Fibroblast of lung (primary cell): ENCODE data around the gene TRMT2A. TPM values are rescaled to one million over a fixed set of nuclear protein-coding genes. Genes with fewer than 3 reads are reported as not detected.

Experiments used
- DNase-seq, 2 donors: peaks; one replicate each; pipeline versions ENCODE4 v3.0.0 to v3.0.0-alpha.2; 2010; ENCODE audit warnings: low read depth in 2 of 2
- H2AFZ ChIP-seq: 2 replicates; pipeline ENCODE4 v1.5.1; 2012; ENCODE audit warnings: low read length, control low read depth, inconsistent platforms
- H3K27ac ChIP-seq: 2 replicates; pipeline ENCODE4 v1.5.1; 2011; ENCODE audit warnings: low read length, control low read depth; ENCODE audit not compliant: insufficient read depth
- H3K27me3 ChIP-seq: 2 replicates; pipeline ENCODE4 v1.5.1; 2011; ENCODE audit warnings: mild to moderate bottlenecking, low read length; ENCODE audit not compliant: control insufficient read depth, insufficient read depth
- H3K36me3 ChIP-seq: 2 replicates; pipeline ENCODE4 v1.5.1; 2011; ENCODE audit warnings: low read length; ENCODE audit not compliant: control insufficient read depth, insufficient read depth
- H3K4me1 ChIP-seq: 2 replicates; pipeline ENCODE4 v1.5.1; 2011; ENCODE audit warnings: low read length; ENCODE audit not compliant: control insufficient read depth, insufficient read depth; ENCODE audit errors: extremely low read depth
- H3K4me2 ChIP-seq: 2 replicates; pipeline ENCODE4 v1.5.1; 2011; ENCODE audit warnings: low read length, control low read depth; ENCODE audit not compliant: insufficient read depth; ENCODE audit errors: extremely low read depth
- H3K4me3 ChIP-seq, 4 experiments: fragments of 200-600 bp in 1 of 4; sonication (generic) in 1 of 4; replicated peaks in 1 of 4; 2 replicates each; pipeline ENCODE4 v1.5.1; 2011 to 2016; ENCODE audit warnings: low read length in 4 of 4, low read depth in 3 of 4, mild to moderate bottlenecking in 3 of 4, control low read depth in 2 of 4, inconsistent platforms in 1 of 4, mixed read lengths in 1 of 4; ENCODE audit not compliant: insufficient read depth in 1 of 4; ENCODE audit errors: control extremely low read depth in 1 of 4
- H3K79me2 ChIP-seq: 2 replicates; pipeline ENCODE4 v1.5.1; 2012; ENCODE audit warnings: mild to moderate bottlenecking, low read length, inconsistent platforms; ENCODE audit not compliant: control insufficient read depth, insufficient read depth
- H3K9ac ChIP-seq: 2 replicates; pipeline ENCODE4 v1.5.1; 2011; ENCODE audit warnings: mild to moderate bottlenecking, low read length, control low read depth; ENCODE audit not compliant: insufficient read depth
- H3K9me3 ChIP-seq: 2 replicates; pipeline ENCODE4 v1.5.1; 2012; ENCODE audit warnings: low read depth, low read length; ENCODE audit not compliant: control insufficient read depth, insufficient read depth
- H4K20me1 ChIP-seq: 2 replicates; pipeline ENCODE4 v1.5.1; 2011; ENCODE audit warnings: low read length; ENCODE audit not compliant: control insufficient read depth, insufficient read depth; ENCODE audit errors: extremely low read depth
- EZH2 ChIP-seq: IDR thresholded peaks from 2 replicates; pipeline ENCODE4 v1.5.1; 2012; ENCODE audit warnings: low read length, control low read depth, mild to moderate bottlenecking; ENCODE audit errors: missing control alignments
- polyA plus RNA-seq, 2 donors: library from polyadenylated mRNA; depleted of rRNA in 1 of 2; stranded (reverse) in 1 of 2; unstranded in 1 of 2; fragments of >200 nt; gene quantifications; 2 replicates each; pipeline ENCODE4 v1.2.1, GENCODE V29; 2011 to 2012; ENCODE audit warnings: missing spikeins in 1 of 2
- total RNA-seq: library from RNA; depleted of rRNA; stranded (reverse); fragments of >200 nt; gene quantifications from 2 replicates; pipeline ENCODE4 v1.2.1, GENCODE V29; 2014
- TF ChIP-seq, protein P1 (sequence below), 2 donors: IDR thresholded peaks in 1 of 2; conservative IDR thresholded peaks in 1 of 2; 1 replicate in 1 of 2; 2 replicates in 1 of 2; pipeline ENCODE4 v1.5.1; 2011 to 2012; ENCODE audit warnings: low read length in 2 of 2, control low read depth in 1 of 2, inconsistent platforms in 1 of 2, low read depth in 1 of 2, mild to moderate bottlenecking in 1 of 2

The TRMT2A gene
- total and polyA plus RNA-seq, 2 donors (not counting 1 experiment from before 2014, with no cell fraction given) = 13.5 to 52.2 TPM

DNA sequence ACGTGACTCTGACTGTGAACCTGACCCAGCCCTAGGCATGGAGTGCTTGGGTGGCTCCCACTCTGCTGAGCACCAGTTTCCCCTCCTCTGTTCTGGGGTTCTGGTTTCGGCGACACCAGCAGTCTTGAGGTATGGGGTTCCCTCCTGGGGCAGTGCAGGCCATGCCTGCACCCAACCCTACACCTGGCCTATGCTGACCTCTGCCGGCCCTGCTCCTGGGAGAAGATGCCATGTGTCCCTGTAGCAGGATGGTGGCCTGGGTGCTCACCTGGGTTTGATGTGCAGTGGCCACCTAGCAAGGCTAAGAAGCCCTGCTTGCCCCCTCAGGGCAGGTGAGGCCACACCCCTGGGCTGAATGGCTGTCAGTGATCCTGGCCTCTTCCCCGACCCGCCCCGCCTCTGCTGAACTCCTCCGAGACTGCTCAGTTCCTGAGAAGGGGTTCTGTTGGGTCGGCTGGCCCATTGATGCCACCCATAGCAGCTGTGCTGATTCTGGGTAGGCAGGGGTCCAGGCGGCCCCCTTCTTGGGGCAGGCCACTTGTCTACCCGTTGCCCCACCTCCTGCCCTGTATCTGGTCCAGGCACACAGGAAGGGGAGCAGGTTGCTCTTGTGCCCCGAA, 17.0 kb upstream of the TRMT2A start:
- peaks cover 58% of the 10 kb centered on the region for H3K79me2 ChIP-seq
- H3K27me3 ChIP-seq = no peaks in the 10 kb centered on the region
- no peak overlapping the region for H2AFZ ChIP-seq
- no peak overlapping the region for H3K4me3 ChIP-seq
- no peak for DNase-seq
- no peaks in the 10 kb centered on the region for H4K20me1 ChIP-seq
- TF ChIP-seq, protein P1, sequence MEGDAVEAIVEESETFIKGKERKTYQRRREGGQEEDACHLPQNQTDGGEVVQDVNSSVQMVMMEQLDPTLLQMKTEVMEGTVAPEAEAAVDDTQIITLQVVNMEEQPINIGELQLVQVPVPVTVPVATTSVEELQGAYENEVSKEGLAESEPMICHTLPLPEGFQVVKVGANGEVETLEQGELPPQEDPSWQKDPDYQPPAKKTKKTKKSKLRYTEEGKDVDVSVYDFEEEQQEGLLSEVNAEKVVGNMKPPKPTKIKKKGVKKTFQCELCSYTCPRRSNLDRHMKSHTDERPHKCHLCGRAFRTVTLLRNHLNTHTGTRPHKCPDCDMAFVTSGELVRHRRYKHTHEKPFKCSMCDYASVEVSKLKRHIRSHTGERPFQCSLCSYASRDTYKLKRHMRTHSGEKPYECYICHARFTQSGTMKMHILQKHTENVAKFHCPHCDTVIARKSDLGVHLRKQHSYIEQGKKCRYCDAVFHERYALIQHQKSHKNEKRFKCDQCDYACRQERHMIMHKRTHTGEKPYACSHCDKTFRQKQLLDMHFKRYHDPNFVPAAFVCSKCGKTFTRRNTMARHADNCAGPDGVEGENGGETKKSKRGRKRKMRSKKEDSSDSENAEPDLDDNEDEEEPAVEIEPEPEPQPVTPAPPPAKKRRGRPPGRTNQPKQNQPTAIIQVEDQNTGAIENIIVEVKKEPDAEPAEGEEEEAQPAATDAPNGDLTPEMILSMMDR (conservative IDR thresholded peaks at IDR 0.05 in 1 of 2, IDR thresholded peaks at IDR 0.05 in 1 of 2; ENCODE audit: low read depth in 1 of 2, low read length in 2 of 2) = no peak
- no peak for TF ChIP-seq EZH2
- H3K4me1 ChIP-seq = peaks cover 5% of the 10 kb centered on the region
- H3K4me2 ChIP-seq = no peak overlapping the region
- H3K27ac ChIP-seq = no peak overlapping the region
- no peaks in the 10 kb centered on the region for H3K36me3 ChIP-seq
- no peak overlapping the region for H3K9ac ChIP-seq
- no peaks in the 10 kb centered on the region for H3K9me3 ChIP-seq

DNA sequence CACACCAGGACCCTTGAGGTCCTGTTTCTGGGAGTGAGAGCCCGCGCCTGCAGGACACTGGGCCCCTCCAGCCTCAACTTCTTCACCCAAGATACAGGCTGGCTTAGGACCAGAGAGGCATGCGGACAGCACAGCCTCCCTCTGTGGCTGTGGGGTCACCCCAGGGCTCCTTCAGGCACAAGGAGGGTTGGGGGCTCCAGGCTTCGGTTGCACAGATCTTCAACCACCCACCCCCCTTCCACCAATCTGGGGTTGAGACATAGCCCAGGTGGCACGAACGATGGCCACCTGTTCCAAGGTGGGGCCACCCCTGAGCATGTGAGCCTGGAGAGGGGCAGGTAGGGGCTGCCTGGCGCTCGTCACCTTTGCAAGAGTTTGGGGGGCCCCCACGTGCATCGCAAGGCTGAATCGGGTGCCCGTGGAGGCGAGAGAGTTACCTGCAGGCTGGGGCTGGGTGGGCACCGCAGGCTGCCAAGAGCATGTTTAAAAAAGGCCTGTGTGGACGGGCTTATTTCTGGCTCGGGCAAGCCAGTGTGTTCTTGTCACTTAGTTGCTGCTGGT, 15.7 kb upstream of the TRMT2A start:
- H4K20me1 ChIP-seq = no peaks in the 10 kb centered on the region
- peak overlapping the region; percentile 81 for H3K4me2 ChIP-seq
- no peak overlapping the region for H2AFZ ChIP-seq
- H3K9ac ChIP-seq = peak overlapping the region; percentile 66
- H3K4me1 ChIP-seq = peaks cover 5% of the 10 kb centered on the region
- peaks cover 51% of the 10 kb centered on the region for H3K79me2 ChIP-seq
- peak overlapping the region; percentile 54 for H3K27ac ChIP-seq
- no peaks in the 10 kb centered on the region for H3K36me3 ChIP-seq
- no peak for TF ChIP-seq EZH2
- TF ChIP-seq, protein P1 (conservative IDR thresholded peaks at IDR 0.05 in 1 of 2, IDR thresholded peaks at IDR 0.05 in 1 of 2; ENCODE audit: low read depth in 1 of 2, low read length in 2 of 2) = no peak
- H3K9me3 ChIP-seq = no peaks in the 10 kb centered on the region
- DNase-seq = no peak
- H3K27me3 ChIP-seq = no peaks in the 10 kb centered on the region
- H3K4me3 ChIP-seq = peak overlapping the region; percentile 60 to 82 (median 78)

DNA sequence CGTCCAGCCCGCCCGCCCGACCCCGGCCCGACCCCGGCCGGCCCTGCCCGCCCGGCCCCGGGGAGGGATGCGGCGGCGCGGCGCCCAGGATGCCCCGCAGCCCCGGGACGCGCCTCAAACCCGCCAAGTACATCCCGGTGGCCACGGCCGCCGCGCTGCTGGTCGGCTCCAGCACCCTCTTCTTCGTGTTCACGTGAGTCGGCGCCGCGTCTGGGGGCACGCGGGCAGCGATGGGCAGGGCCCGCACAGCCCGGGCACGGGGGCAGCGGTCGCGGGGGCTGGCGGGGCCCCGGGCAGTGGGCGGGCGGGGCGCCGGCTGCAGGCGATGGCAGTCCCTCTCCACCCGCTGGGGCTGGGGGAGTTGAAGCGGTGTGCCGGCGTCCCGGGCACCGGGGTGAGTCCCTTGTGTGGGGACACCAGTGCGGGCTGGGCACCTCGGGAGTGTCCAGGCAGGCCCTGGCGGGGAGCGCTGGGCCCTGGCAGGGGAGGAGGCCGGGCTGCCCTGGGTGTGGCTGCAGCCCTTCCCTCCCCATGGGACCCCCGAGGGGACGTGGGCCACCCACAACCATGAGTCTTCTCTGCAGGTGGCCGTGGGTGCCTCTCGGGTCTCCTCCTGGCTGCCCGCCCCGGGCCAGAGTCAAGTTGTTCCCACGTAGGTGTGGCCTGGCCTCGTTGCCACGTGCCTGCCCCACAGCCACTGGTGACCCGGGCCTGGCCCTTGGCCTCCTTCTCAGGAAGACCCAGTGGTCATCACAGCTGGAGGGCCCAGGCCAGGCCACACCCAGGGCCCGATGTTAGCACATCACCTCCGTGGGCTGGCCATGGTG, 15.0 kb upstream of the TRMT2A start:
- no peak for TF ChIP-seq EZH2
- TF ChIP-seq, protein P1 (conservative IDR thresholded peaks at IDR 0.05 in 1 of 2, IDR thresholded peaks at IDR 0.05 in 1 of 2; ENCODE audit: low read depth in 1 of 2, low read length in 2 of 2) = no peak
- Histone ChIP-seq H3K9me3 (no peaks in the 10 kb centered on the region), H3K4me3 (peak overlapping the region; percentile 60 to 82 (median 78)), H3K27ac (peak overlapping the region; percentile 54), H3K4me1 (peaks cover 5% of the 10 kb centered on the region), H3K36me3 (peaks cover 5% of the 10 kb centered on the region), H3K79me2 (peaks cover 48% of the 10 kb centered on the region), H3K9ac (peak overlapping the region; percentile 66), H3K27me3 (no peaks in the 10 kb centered on the region), H3K4me2 (peak overlapping the region; percentile 81), H2AFZ (no peak overlapping the region), H4K20me1 (no peaks in the 10 kb centered on the region)
- DNase-seq = no peak
